IPS-18c (cell line): ENCODE data around the gene NOS3.
"Not testable (repeated sequence)": the region's sequence is repeated elsewhere in the genome, so short reads cannot be mapped to it uniquely, and the experiment has no call there.

Experiments
- H3K4me3 ChIP-seq: 2 replicates; pipeline ENCODE4 v1.7.0; 2013; ENCODE audit warnings: low read depth, mild to moderate bottlenecking, low read length, moderate library complexity; ENCODE audit not compliant: insufficient read depth
- H3K9me3 ChIP-seq: one replicate; pipeline ENCODE4 v1.6.1; 2013; ENCODE audit warnings: mild to moderate bottlenecking, low read length, moderate library complexity; ENCODE audit not compliant: control insufficient read depth, insufficient read depth

The NOS3 gene

DNA sequence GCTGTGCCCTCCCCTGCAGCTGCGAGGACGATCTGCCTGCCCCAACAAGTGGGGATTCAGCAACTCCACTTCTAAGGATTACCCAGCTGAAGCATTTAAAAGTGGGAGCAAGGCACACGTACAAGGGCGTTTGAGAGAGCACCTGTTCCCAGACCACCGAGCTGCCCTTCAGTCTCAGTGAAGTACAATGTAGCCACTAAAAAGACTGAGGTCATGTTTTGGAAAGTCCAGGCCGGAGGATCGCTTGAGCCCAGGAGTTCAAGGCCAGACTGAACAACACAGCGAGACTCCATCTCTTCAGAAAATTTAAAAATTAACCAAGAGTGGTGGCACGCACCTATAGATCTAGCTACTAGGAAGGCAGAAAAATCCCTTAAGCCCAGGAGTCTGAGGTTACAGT lies 14.7 kb downstream of the NOS3 start:
- Histone ChIP-seq H3K9me3 (no peaks in the 10 kb centered on the region), H3K4me3 (no peak overlapping the region)

DNA sequence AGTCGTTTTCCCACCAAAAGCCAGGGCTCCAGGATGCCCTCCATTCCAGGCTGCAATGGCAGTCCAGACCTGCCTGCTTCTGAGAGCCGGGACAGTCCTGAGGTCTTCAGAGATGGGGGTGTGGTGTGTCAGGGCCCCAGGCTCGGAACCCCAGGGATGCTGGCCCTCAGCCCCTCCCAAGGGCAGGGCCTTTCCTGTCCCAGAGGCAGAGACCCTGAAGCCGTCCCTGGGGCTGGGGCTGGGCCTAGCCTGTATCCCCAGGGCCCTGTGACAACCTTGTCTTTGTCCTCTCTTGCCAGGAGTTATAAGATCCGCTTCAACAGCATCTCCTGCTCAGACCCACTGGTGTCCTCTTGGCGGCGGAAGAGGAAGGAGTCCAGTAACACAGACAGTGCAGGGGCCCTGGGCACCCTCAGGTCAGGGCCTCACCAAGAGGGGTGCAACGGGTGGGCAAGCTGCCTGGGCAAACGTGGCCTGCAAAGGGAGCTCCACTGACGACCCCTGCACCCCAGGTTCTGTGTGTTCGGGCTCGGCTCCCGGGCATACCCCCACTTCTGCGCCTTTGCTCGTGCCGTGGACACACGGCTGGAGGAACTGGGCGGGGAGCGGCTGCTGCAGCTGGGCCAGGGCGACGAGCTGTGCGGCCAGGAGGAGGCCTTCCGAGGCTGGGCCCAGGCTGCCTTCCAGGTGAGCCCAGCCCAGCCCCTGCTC lies 15.9 kb downstream of the NOS3 start:
- H3K4me3 ChIP-seq: no peak overlapping the region

DNA sequence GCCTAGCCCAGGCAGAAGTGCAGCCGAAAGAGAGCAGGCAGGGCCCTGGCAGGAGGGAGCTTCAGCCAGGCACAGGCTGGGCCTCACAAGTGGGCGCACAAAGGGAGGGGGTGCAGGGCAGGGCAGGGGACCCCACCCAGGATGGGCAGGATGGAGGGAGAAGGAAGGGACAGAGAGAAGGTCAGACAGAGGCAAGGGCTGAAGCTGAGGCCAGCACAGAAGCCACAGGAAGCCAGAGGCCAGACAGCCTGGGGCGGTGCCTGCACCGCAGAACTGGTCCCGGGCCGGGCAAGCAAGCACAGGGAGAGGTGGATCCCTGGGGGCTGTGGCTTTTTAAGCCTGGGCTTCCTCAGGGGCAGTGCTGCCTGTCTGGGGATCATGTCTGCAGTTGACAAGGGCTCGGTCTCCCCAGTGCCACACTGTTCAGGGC lies 16.7 kb downstream of the NOS3 start:
- Histone ChIP-seq H3K4me3 (no peak overlapping the region), H3K9me3 (no peaks in the 10 kb centered on the region)

More for the DNA sequence above, 15.9 kb downstream of the NOS3 start:
- no peaks in the 10 kb centered on the region for H3K9me3 ChIP-seq

DNA sequence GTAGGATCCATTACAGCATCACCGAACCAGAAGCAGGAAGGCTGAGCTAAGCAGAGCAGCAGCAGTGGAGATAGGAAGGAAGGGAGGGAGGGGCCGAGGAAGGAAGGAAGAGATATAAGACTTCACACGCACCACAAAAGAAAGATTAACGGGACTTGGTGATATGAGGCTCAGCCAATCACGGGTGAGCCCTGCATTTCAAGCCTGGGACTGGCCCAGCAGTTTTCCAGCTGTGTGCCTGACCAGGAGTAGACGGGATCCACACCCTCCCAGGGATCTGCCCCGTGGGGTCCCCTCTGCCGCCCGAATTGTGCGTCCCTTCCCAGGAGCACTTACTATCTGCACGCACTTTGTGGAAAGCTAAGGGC lies 17.3 kb downstream of the NOS3 start:
- H3K9me3 ChIP-seq: no peaks in the 10 kb centered on the region
- no peak overlapping the region for H3K4me3 ChIP-seq

DNA sequence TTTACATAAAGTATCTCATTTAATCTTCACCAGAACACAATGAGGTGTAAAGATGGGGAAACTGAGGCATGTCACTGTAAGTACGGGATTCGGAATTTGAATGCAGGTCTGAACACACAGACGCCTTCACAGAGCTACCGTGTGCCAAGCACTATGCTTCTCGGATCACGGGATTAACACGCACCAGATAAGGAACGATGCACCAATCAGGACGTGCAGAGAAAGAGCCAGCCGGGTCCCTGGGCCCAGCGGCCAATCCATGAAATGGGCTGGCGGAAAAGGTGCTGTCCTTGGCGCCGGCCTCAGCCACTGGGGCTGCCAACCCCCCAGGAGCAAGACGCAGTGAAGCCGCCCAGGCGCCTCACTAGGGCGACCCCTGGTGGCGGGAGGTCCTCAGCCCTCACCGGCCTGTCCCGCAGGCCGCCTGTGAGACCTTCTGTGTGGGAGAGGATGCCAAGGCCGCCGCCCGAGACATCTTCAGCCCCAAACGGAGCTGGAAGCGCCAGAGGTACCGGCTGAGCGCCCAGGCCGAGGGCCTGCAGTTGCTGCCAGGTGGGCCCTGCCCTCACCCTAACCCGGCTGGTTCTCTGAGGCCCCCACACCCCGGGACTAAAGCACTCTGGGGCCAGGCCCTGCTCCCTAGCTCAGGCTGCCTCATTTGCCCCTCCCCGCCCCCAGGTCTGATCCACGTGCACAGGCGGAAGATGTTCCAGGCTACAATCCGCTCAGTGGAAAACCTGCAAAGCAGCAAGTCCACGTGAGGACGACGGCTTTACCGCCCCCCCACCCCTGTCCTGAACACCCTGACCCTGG lies 17.9 kb downstream of the NOS3 start:
- H3K9me3 ChIP-seq: no peaks in the 10 kb centered on the region
- H3K4me3 ChIP-seq: peak overlapping the region; percentile 28

DNA sequence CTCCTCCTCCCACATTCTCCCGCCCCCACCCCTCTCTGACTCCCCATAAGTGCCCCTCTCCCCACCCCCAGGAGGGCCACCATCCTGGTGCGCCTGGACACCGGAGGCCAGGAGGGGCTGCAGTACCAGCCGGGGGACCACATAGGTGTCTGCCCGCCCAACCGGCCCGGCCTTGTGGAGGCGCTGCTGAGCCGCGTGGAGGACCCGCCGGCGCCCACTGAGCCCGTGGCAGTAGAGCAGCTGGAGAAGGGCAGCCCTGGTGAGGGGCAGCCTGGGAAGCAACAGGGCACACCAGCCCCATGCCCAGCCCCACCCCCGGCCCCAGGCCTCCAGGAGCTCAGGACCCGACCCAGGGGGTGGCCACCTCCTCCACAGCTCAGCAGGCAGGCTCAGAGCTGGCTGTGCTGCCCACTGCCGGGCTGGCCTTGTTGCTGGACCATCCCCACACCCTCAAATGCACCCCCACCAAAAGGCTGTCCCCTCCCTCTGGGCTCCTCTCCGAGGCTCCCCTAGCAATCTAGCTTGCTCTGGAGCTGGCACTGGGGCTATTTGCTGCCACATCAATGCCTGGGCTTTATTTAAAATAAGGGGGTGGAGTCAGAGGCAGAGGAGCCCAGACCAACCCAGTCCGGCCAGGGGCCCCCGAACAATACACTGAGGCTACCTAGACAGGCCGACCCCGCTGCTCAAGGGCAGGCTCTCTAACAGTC lies 18.7 kb downstream of the NOS3 start:
- Histone ChIP-seq H3K9me3 (no peaks in the 10 kb centered on the region), H3K4me3 (no peak overlapping the region)

DNA sequence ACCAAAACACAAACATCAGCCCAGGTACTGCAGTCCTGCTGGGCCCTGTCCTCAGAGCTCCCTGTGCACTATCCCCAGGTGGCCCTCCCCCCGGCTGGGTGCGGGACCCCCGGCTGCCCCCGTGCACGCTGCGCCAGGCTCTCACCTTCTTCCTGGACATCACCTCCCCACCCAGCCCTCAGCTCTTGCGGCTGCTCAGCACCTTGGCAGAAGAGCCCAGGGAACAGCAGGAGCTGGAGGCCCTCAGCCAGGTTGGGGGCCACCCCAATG lies 19.2 kb downstream of the NOS3 start:
- Histone ChIP-seq H3K9me3 (no peaks in the 10 kb centered on the region), H3K4me3 (peak overlapping the region; percentile 26)

DNA sequence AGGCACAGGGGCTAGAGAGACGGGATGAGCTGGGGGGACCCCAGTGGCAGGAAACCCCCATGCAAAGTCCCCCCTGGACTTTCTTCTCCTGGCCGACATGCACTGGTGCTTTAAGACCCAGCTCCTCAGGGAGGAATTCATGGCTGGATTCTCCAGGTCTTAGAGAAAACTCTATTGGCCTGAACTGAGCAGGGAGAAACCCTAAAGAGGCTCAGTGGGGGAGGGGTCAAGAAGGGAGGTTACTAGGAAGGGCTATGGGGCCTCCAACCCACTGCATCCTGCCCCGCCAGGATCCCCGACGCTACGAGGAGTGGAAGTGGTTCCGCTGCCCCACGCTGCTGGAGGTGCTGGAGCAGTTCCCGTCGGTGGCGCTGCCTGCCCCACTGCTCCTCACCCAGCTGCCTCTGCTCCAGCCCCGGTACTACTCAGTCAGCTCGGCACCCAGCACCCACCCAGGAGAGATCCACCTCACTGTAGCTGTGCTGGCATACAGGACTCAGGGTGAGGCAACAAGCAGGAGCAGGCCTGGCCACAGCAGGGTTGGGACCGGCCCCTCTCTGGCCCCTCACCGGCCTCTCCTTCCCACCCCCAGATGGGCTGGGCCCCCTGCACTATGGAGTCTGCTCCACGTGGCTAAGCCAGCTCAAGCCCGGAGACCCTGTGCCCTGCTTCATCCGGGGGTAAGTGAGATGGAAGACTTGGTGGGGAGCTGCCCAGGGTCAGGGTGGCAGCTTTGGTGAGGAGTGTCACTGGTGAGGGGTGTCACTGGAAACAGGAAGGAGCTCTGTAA lies 19.7 kb downstream of the NOS3 start:
- H3K4me3 ChIP-seq: peak overlapping the region; percentile 26
- no peaks in the 10 kb centered on the region for H3K9me3 ChIP-seq

DNA sequence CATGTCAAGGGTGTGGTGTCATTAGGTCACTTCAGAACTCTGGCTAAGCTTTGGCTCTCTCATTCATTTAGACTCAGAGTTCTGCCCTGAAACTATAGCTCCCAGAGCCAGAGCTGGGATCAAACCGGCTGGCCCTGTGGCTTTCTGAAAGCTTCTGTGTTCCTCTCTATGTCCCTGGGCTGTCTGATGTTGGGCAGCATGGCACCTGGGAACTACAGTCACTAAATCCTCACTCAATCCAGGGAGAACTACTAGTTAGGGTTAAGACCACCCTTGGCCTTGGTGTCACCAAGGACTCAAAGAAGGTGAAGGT lies 20.2 kb downstream of the NOS3 start:
- peak overlapping the region; percentile 26; the same call in 1 of the 2 replicates for H3K4me3 ChIP-seq
- no peaks in the 10 kb centered on the region for H3K9me3 ChIP-seq

DNA sequence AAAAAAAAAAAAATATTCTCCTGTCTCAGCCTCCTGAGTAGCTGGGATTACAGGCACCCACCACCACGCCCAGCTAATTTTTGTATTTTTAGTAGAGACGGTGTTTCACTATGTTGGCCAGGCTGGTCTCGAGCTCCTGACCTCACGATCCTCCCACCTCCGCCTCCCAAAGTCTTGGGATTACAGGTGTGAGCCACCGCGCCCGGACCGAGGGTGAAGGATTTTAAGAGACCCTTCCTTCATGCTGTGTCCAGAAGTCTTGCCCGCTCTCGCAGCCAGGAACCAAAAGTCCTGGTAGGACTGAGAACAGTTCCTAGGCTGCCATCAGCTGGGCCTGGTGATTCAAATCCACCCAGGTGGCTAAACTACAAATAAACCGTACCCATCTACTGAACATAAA lies 20.8 kb downstream of the NOS3 start:
- H3K4me3 ChIP-seq, H3K9me3 ChIP-seq: not testable (repeated sequence)

DNA sequence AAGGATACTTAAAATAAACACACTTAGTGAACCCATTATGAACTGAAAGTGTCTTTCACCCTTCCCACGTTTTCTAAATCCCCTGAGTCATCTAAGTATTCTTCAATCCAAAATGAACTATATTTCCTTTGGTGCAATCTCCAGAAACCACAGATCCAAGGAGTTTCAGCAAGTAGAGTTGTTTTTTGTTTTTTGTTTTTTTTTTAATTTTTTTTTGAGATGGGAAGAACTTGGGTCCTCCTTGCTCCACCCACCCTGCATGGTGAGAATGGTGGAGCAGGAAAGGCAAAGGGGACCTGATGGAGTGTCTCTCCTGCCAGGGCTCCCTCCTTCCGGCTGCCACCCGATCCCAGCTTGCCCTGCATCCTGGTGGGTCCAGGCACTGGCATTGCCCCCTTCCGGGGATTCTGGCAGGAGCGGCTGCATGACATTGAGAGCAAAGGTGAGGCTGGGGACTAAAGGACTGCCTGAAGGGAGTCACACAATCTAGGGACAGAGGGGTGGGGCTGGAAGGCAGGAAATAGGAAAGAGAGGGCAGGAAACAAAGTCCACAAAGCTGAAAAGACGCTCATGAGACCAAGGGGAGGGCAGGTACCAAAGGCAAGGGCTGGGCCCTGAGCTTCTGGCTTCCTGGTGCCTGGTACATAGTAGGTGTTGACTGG lies 21.3 kb downstream of the NOS3 start:
- H3K9me3 ChIP-seq: no peaks in the 10 kb centered on the region

DNA sequence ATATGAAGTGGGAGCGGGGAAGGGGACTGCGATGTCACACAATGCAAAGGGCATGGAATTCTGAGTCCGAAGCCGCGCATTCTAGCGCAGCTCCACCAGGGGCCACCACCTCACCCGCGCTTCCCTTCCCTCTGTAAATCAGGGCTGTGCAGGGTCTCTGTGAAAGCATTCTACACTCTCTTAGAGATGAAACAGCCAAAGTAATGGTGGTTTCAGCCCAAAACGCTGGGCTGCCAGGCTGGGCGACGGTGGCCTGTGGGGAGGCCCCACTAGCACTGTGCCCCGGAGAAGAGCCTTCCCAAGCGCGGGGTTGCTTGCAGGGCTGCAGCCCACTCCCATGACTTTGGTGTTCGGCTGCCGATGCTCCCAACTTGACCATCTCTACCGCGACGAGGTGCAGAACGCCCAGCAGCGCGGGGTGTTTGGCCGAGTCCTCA lies 22.1 kb downstream of the NOS3 start:
- H3K4me3 ChIP-seq: no peak overlapping the region
- no peaks in the 10 kb centered on the region for H3K9me3 ChIP-seq

More for the DNA sequence above, 21.3 kb downstream of the NOS3 start:
- no peak overlapping the region for H3K4me3 ChIP-seq

DNA sequence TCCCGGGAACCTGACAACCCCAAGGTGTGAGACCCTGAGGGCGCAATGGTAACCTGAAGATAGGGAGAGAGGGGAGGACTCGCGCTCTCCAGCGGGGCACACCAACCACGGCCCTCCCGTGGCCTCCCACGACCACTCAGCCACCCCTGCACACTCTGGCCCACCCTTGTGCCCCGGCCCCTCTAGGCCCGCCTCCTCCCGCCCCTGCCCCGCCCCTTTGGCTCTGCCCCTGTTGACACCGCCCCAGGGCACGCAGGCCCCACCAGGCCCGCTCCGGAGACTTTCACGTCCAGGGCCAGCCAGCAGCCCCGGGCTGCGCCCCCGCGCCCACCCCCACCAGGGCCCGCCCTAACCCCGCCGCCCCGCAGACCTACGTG lies 22.5 kb downstream of the NOS3 start:
- no peaks in the 10 kb centered on the region for H3K9me3 ChIP-seq
- H3K4me3 ChIP-seq: no peak overlapping the region

DNA sequence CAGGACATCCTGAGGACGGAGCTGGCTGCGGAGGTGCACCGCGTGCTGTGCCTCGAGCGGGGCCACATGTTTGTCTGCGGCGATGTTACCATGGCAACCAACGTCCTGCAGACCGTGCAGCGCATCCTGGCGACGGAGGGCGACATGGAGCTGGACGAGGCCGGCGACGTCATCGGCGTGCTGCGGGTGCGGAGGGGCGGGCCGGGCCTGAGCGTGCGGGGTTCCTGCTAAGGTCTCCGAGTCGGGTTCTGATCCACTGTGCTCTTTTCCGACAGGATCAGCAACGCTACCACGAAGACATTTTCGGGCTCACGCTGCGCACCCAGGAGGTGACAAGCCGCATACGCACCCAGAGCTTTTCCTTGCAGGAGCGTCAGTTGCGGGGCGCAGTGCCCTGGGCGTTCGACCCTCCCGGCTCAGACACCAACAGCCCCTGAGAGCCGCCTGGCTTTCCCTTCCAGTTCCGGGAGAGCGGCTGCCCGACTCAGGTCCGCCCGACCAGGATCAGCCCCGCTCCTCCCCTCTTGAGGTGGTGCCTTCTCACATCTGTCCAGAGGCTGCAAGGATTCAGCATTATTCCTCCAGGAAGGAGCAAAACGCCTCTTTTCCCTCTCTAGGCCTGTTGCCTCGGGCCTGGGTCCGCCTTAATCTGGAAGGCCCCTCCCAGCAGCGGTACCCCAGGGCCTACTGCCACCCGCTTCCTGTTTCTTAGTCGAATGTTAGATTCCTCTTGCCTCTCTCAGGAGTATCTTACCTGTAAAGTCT lies 23.1 kb downstream of the NOS3 start:
- peaks cover 2% of the 10 kb centered on the region for H3K9me3 ChIP-seq
- H3K4me3 ChIP-seq: no peak overlapping the region

DNA sequence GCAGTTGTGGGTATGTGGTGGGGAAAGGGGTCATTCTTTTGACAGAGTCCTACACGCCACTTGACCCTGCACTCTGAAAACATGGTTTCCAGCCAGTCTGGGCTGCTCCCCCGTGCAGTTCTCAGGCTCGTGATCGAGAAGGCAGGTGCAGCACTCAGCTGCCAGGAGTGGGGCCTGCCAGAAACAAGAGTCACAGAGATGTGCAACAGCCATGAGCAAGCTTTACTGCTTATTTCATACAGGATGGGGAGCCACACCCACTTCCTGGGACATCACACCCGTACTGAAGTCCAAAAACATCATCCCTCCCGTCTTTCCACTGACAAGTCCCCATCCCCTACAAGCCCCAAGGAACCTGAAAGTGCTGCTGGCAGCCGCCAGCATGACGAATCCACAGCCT lies 24.1 kb downstream of the NOS3 start:
- Histone ChIP-seq H3K4me3 (no peak overlapping the region), H3K9me3 (peaks cover 2% of the 10 kb centered on the region)

DNA sequence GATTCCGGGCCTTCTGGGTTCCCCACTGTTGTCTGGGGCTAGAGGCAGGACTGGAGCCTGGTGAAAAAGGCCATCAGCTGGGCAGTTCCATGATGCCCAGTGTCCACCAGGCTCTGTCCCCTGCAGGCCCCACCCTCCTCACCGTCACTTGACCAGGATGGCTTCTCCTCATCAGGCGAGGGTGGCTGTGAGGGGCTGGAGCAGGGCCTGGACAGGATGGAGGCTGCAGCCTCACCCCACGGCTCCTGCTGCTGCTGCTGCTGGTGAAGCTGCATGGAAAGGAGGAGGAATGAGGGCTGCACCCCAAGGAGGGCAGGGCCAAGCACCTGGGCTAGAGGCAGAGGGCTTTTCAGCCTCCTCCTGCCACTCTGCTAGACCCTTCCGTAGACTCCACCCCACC lies 25.1 kb downstream of the NOS3 start:
- H3K9me3 ChIP-seq: peaks cover 2% of the 10 kb centered on the region
- no peak overlapping the region for H3K4me3 ChIP-seq
